HG03135 (cell line): ENCODE results near the gene ARHGEF17.
A peak's percentile ranks its signal among the peaks of the same experiment; 100 is the strongest.
"Not testable (repeated sequence)": the region's sequence is repeated elsewhere in the genome, so short reads cannot be mapped to it uniquely, and the experiment has no call there.

Source experiments
- ATAC-seq: cut with Tn5 transposase; IDR thresholded peaks from one replicate; pipeline ENCODE4 v1.9.1; 2021; ENCODE audit warnings: mild to moderate bottlenecking, moderate library complexity; ENCODE audit not compliant: unreplicated experiment

ARHGEF17 gene

DNA sequence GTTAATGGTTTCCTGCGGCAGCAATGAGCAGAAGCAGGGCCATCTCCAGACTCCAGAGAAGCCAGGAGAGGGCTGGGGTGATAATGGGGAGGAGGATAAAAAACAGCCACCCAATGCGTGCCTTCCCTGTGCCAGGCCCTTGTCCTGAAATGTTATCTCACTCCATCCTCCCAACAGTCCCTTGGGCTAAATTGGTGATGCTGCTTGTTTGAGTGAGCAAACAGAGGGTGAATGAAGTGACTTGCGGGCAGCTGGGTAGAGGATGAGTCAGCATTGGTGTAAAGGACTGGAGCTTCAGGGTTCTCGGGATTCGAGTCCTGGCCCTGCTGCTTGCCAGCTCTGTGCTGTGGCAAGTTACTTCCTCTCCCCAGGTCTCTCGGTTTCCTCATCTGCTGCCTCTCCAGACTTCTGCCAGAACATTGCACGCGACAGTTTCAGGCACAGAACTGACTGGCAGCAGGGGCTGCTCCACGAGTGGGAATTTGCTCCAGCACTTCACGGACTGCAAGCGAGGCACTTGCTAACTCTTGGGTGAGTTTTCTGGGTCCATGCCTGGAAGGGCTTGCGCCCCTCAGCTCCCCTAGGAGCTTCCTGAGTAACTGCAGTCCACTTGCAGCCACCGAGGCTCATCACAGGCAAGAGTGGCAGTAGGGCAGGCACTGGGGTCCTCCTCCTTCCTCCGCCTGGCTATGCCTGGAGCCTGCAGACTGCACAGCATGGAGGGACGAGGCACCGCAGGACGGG, 36.0 kb upstream of the ARHGEF17 start, which contains the start of gene P2RY6:
P2RY6 (plus strand) TSS at position 403 of the 744 bp plus-strand sequence. CDS start 24,181 bp downstream, outside the sequence.
- no peak for ATAC-seq

DNA sequence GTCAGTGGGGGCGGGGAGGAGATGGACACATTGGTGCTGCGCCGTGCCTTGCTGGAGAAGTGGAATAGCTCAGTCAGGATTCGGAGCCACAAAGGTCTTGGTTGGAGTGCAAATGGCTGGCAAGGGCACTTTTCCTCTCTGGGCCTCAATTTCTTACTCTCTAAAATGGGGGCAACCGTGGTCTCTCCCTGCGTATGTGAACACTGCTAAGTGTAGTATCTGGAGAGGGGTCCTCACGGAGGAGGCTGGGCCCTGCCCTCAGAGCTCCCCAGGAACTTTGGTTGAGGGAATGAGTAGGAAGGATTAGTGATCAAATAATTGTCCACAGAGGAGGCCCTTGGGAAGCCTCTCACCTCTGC, 35.4 kb upstream of the ARHGEF17 start:
- ATAC-seq = no peak

DNA sequence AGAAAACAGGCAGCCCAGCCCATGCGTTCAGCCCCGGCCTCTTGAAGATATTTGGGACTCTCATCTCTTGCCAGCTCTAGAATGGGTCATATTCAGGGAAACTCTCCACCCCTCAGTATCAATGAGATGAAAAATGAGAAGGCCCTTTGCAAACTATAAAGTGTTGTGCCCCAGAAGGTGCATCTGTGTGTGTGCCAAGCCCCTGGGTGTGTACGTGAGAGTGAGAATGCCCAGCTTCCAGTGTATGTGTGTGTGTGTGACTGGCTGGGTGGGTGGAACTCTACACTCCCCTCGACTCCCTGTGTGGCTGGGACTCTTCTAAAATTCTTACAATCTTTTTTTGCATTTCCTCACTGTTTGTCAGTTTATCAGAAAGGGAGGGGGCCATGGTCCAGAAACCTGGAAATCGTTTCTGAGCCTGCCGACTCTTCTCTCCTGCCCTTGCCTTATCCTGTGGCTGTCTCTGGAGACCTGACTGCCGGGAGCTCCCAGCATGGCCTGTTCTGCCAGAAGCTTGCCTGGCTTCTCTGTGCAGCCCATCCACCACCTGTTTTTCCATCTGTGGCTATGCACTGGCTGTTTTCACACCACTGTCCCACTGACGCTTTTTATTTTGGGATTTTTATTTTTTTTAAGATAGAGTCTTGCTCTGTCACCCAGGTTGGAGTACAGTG, 34.7 kb upstream of the ARHGEF17 start:
- no peak for ATAC-seq

DNA sequence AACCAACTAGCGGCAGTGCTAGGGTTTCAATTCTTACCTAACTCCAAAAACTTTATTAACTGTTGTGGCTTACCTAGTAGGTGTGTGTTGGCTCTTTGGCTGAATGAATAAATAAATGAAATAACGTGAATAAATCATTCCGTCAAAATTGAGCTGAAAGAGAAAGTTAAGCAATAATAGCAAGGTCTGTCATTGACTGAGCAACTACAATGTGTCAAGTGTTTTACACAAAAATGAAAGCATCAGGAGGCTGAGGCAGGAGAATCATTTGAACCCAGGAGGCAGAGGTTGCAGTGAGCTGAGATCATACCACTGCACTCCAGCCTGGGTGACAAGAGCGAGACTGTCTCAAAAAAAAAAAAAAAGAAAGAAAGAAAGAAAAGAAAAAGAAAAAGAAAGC, 33.9 kb upstream of the ARHGEF17 start:
- not testable (repeated sequence) for ATAC-seq

DNA sequence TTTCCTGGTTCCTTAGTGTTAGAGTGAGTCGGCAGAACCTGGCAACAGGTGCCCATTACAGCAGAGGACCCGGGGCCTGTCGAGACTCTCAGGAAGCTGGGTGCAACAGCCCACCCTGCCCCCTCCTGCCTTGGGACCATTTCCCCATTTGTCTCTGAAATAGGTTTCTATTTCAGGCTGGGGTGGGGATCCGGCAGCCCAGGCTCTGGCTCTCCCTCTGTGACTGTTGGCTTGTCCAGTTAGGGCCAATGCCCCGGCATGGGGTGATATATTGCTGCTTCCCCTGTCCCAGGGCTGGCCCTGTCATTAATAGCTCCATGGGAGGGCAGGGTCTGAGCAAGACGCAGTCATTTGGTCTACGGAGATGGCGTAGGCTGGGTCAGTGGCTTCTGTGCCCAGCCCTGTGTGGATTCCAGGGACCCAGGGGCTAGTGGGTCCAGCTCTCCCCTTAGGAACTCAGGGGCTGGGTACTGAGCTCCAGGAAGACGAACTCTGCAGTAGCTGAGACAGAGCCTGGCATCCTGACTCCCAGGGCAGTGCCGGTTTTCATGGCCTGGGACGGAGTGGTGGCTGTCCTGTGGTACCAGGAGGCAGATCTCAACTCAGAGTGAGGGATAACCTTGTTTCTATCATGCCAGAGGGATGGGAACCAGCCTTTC, 33.2 kb upstream of the ARHGEF17 start:
- no peak for ATAC-seq

DNA sequence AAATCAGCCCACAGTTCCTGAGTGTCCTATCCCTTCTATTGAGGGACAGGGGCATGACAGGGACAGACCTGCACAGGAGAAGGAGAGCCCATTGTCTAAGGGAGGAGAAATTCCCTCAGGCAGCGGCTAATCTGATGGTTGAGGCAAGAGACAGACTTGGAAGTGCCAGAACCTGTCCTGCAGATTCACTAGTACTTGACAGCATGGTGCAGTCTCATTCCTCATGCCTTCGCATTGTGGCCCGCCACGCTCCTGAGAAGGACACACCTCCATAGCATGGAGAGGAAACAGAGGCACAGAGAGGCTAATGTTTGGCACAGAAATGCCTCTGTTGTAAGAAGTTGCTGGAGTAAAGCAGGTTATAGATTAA, 32.7 kb upstream of the ARHGEF17 start:
- ATAC-seq = no peak

DNA sequence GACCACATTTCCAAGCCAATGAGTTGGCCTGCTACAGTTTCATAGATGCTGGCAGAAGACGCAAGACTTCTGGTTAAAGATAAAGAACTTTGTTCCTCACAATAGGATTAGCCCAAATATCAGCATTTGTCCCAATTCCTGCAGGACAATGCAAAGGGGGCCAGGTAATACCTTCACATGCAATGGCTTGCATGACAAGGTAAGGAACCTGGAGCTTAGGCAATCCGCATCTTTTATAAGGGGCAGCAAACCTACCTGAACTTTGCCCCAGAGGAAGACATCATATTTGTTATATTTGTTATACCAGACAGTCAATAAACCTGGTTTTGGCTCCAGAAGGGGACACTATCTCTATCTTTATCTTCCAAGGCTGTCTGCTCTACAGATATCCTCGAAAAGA, 30.6 kb upstream of the ARHGEF17 start:
- ATAC-seq = no peak

DNA sequence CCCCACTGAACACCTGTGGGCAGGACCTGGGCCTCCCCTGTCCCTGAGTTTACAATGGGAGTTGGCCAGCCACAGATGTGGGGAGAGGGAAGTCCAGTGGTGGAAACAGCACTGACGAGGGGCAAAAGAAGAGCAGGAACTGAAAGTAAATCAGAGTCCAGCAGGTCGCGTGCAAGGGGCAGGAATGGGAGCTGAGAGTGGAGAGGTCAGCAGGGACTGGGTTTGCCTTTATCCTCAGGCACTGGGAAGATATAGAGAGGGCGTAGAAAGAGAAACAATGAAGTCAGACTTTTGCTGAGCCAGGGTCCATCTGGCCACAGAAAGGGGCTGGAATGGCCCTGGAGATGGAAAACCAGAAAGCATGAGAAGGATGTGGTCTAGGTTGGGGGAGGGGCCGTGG, 27.4 kb upstream of the ARHGEF17 start:
- no peak for ATAC-seq

DNA sequence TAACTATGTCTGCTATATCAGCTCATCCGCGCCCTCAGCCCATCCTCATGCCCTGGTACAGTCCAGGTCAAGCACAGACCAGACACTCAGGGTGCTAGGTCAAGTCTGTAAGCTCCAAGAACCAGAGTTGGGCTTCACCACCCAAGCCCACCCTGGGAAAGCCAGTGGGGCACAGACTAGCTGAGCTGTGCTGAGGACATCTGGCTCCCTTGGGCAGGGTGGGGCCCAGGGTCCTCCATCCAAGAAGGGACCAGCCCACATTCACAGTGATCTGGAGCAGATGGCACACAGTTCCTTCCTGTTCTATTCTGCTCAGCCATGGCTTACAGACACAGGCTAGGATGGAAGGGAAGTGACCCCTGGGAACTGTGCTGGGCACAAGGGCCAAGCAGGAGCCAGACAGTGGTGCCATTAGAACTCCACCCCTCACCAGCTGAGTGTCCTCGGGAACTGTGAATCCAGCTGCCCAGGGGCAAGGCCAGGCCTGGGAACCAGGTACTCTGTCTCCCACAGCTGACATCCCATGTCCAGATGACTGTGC, 26.8 kb upstream of the ARHGEF17 start:
- no peak for ATAC-seq

DNA sequence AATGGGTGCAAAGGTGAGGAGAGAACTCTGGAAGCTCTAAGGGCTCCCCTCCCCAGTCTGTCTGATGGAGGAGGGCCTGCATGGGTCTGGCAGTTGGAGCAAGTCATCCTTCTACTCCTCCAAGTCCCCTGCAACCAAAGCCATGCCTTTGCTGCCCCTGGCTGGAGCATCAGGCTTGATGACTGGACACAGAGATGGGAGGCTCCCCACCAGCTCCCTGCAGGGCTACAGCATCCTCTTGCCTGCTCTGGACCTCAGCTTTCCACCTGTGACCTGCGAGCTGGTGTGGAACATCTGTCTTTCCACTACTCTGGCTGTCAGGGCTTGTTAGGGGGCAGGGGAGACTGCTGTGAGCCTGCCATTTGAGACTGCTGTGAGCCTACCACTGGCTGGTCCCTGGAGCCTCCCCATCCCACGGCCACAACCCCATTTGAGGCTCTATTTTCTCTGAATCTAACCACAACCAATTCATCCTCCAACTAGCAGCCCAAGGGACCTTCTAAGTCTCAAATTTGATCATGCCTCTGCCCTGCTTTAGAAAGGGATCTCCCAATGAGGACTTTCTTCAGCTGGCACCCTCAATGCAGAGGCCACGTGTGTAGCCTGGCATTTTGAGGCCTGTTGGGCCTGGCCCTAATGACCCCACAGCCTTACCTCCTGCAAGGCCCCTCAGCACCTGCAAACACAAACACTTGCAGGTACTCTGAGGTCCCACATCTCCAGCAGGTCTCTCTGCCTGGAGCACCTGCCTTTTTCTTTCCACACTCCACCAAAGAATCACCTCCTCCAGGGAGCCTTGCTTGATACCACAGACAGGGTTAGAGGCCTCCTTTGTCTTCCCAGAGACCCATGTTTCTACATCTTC, 26.0 kb upstream of the ARHGEF17 start:
- no peak for ATAC-seq

DNA sequence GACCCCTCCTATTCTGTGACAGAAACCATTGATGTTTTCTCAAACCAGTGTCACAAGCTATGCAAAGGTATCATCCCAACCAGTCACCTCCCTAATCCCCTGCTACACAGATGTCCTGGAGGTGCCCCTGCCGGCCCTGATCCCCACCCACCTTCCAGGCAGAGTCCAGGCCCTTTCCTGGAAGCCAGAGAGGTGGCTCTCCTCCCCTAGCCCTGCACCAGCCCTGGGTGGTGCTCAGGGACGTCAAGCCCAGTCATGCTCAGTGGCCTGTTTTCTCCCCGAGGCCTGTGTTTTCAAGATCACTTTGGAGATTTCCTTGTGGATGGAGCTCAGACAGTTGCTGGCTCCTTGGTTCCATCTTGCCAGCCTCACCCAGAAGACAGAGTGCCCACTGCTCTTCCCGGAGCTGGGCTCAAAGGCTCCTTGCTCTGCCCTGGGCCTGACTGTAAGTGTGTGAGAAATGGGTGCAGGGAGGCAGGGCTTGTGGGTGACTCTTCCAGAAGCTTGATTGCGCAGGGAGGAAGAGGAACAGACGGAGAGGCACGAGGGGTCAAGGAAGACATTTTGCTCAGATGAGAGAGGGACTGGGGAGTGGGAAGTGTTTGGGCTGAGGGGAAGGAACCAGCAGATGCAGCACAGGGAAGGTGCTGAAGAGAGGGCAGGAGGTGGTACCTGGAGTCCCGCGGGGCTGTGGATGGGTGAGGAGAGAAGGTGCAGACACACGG, 24.6 kb upstream of the ARHGEF17 start:
- no peak for ATAC-seq

DNA sequence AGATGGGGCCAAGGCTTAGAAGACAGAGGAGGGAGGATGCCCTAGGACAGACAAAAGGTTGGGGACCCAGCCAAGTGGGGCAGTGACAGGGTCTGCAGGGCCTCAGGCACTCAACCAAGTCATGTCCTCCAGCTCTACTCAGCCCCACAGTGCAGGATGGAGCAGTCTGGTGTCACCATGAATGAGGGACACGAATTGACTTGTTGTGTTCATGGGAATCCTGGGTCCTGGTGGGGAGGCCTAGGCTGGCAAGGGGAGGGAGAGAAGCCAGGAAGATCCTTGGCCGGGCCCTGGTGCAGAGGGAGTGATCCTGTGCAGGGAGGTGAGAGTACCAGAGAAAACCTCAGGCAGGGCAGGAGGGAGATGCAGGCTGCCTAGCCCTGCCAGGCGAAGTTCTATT, 24.0 kb upstream of the ARHGEF17 start:
- no peak for ATAC-seq

DNA sequence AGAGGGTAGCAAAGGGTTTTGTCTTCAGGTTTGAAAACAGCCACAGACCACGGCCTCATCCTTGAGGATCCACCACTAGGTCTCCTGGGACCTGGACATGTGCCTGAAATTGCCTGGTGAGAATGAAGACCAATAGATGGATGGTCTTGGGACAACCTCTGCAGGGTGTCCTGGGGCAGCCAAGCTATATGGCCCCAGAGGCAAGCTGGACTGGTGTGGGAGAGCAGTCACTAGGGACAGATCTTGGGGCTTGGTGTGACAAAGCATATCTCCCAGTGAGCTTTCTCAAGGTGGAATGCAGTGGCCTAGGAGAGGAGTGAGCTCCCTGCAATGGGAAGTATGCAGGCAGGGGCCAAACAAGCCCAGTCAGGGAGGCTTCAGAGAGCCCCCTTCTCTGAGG, 22.4 kb upstream of the ARHGEF17 start:
- no peak for ATAC-seq

DNA sequence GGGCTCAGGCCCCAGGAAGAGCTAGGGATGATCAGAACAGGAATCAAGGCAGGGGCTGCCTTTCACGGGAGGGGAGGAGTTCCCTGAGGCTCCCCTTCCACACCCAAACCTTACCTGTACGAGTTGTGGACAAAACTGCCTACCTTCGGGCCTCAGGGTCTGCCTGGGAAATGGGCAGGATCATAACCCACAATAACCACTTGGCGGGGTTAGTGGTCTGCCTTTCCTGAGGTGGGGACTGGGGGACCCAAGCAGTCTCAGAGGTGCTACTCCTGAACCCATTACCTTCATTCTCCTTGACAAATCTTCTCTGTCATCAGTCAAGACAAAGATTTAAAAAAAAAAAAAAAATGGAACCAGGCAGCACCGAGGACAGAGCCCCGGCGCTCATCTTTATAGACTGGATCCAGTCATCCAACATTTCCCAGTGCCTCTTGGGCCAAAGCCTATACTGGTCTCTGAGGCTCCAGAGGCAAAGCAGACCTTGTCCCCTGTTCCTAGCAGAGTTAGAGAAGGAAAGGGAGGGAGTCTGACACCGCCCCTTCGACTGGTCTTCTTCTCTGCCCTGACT, 21.8 kb upstream of the ARHGEF17 start:
- no peak for ATAC-seq

DNA sequence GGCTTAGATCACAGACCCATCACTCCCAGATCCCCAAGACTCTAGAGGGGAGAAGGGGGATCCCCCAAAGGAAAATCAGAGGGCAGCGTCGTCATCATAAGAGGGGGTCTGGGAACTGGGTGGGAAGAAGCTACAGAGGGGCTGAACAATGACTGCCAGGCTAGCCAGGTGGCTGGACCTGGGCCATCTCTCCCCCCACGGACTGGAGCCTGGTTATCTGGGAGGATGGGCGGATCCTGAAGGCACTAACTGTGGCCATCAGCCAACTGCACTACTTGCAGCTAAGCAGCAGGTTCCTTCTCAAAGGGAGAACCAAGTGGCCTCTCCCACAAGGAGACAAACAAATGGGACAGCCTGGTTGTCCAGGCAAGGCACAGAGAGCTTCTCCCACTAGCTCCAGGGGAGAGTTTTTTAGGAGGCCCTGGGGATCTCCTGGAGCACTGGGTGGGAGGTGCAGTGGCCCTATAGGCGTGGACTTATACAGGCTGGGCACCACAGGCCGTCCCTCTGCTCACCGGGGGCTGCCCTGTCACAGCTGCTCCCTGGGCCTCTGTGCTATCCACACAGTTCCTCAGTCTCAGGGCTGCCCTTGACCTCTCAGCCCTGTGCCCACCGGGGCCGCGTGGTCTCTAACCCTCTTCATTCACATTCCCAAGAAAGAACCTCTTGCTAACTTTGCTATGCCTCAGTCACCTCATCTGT, 20.5 kb upstream of the ARHGEF17 start:
- ATAC-seq = no peak

DNA sequence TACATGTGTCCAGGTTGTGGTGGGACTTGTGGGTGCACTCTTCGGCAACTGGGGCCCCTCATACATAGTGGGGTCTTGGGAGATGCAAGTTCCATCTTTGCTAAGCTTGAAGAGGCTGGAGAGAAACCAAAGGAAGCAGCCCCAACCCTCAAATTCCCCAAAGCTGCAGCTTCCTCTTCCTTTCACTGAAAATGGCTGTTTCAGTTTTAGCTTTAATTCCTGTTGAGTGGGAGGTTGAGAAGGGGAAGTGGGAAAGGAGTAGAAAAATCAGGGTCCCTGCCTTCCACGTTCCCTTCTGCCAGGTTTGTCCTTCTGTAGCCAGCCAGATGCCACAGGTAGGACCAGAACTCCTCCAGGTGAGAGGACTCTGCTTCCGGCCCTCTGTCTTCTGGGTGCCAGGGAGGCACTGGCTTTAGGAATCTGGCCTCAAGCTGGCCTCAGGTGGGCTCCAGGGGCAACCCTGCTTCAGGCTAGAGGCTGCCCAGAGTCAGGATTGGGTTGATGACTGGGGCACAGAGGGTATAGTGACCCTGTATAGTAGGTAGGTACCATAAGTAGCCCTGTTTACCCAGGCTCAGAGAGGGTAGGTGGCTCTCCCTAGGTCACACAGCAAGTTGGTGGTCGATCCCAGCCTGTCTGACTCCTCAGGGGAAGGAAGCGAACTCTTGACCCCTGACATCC, 19.7 kb upstream of the ARHGEF17 start:
- no peak for ATAC-seq

DNA sequence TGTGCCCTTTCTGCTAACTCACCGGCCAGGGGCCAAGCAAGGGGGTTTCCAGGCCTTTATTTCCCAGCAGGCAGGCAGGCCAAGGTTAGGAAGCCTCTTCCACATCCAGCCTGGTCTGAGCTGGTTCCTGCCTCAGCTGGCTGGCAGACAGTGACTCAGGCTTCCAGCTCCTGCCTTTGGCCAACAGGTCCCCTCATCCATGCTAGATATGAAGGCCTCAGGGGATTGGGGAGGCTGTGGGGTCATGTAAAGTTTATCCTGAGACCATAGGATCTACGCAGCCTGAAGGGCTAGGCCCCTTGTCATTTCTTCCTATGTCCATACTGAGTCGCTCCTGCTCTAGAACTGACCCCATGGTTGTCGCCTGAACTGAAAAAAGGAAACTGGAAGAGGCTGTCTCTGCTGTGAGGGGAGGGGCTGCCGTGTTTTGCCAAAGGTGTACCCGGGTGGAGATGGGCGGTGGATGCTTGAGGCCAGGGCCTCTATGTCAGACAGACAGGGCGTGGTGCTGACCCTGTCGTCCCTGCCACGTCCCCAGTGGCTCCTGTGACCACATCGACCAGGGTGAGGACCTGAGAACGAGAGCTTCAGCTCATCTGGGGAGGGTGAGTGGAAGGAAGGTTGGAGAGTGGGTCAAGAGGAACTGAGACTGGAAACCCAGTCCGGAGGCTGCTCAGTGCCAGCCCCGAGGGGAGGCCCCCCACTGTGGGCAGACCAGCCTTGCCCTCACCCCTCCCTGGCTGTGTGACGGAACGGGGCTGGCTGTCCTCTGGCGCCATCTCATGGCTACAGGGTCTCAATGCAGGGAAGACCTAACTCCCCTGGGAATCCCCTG, 19.0 kb upstream of the ARHGEF17 start:
- ATAC-seq = peak; percentile 58

DNA sequence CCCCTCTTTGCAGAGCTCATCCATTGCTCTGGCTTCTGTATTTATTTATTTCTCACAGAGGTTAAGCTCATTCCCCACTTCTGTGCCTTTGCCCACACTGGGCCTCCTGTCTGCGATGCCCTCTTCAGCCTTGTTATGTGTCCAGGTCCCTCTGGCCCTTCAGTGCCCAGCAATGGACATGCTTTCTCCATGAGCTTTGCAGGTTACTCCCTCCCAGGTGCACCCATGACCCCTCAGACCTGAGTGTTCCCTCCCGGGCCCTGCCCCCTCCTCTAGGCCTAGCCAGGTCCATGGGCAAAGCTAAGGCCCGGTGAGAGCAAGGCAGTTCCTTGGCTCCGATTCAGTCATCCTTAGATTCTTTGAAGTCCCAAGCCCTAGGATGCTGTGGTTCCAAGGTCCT, 17.5 kb upstream of the ARHGEF17 start:
- ATAC-seq = no peak
